H1 (cell line): ENCODE results near the gene TVP23A. TPM values are rescaled to one million over a fixed set of nuclear protein-coding genes. Genes with fewer than 3 reads are reported as not detected.

Experiments
- CTCF ChIA-PET: fragments of 300-600 bp; sonication (Branson Sonifier 250); formaldehyde crosslinking; loops from one replicate; lab custom pipeline; 2021; ENCODE audit not compliant: partially characterized antibody; lab: Charles Lee
- POLR2A ChIA-PET: fragments of 300-600 bp; sonication (Branson Sonifier 250); formaldehyde crosslinking; loops from one replicate; lab custom pipeline; 2021; ENCODE audit warnings: inconsistent platforms; ENCODE audit not compliant: partially characterized antibody; lab: Charles Lee
- DNase-seq, 2 experiments: peaks; one replicate each; pipeline versions ENCODE4 v3.0.0 to v3.0.0-alpha.2; 2010 to 2022; ENCODE audit warnings: low spot score in 2 of 2, low read depth in 1 of 2, mixed read lengths in 1 of 2
- FAIRE-seq: peaks from 2 replicates; lab custom pipeline; 2011; peaks lifted over from hg19 to GRCh38; lab: Jason Lieb, UNC
- H2AFZ ChIP-seq: 2 replicates; pipeline ENCODE4 v1.8.1; 2012; ENCODE audit warnings: low read length, inconsistent platforms
- H2AK5ac ChIP-seq: 2 replicates; pipeline ENCODE4 v1.6.1; 2013; ENCODE audit warnings: low read depth, low read length
- H2BK120ac ChIP-seq: replicated peaks from 2 replicates; pipeline ENCODE3; 2013; ENCODE audit warnings: low read depth, low read length, inconsistent platforms
- H2BK12ac ChIP-seq: 2 replicates; pipeline ENCODE4 v1.6.1; 2013; ENCODE audit warnings: low read depth, low read length
- H2BK15ac ChIP-seq: 2 replicates; pipeline ENCODE4 v1.6.1; 2013; ENCODE audit warnings: low read length
- H2BK20ac ChIP-seq: 2 replicates; pipeline ENCODE4 v1.6.1; 2013; ENCODE audit warnings: low read length
- H2BK5ac ChIP-seq: 2 replicates; pipeline ENCODE4 v1.6.1; 2013; ENCODE audit warnings: low read depth, low read length
- H3K14ac ChIP-seq: 2 replicates; pipeline ENCODE4 v1.6.1; 2013; ENCODE audit warnings: inconsistent platforms; ENCODE audit not compliant: insufficient read length
- H3K18ac ChIP-seq: 2 replicates; pipeline ENCODE4 v1.6.1; 2013; ENCODE audit warnings: low read length; ENCODE audit errors: extremely low read depth
- H3K23ac ChIP-seq: 2 replicates; pipeline ENCODE4 v1.6.1; 2013; ENCODE audit warnings: inconsistent platforms; ENCODE audit not compliant: insufficient read length
- H3K23me2 ChIP-seq: 2 replicates; pipeline ENCODE4 v1.6.1; 2013; ENCODE audit warnings: low read depth, low read length
- H3K27ac ChIP-seq: 2 replicates; pipeline ENCODE4 v1.6.1; 2011; ENCODE audit warnings: low read depth, low read length, inconsistent platforms
- H3K27me3 ChIP-seq, 4 experiments: replicated peaks in 1 of 4; 1 replicate in 1 of 4; 2 replicates in 3 of 4; pipeline versions ENCODE4 v1.6.1 to v1.8.1; 2011 to 2013; ENCODE audit warnings: low read length in 3 of 4, mild to moderate bottlenecking in 3 of 4, inconsistent platforms in 2 of 4, mixed read lengths in 2 of 4, moderate library complexity in 1 of 4; ENCODE audit not compliant: control insufficient read depth in 3 of 4, insufficient read depth in 3 of 4; ENCODE audit errors: extremely low read depth in 1 of 4
- H3K36me3 ChIP-seq, 4 experiments: 2 replicates each; pipeline versions ENCODE4 v1.6.1 to v1.8.1; 2011 to 2013; ENCODE audit warnings: mild to moderate bottlenecking in 4 of 4, low read length in 3 of 4, moderate library complexity in 2 of 4, control low read depth in 1 of 4, inconsistent platforms in 1 of 4; ENCODE audit not compliant: insufficient read depth in 4 of 4, control insufficient read depth in 2 of 4
- H3K4ac ChIP-seq: replicated peaks from 2 replicates; pipeline ENCODE3; 2013; ENCODE audit warnings: low read length, low read depth, mixed read lengths, inconsistent platforms; ENCODE audit not compliant: insufficient read length
- H3K4me1 ChIP-seq, 4 experiments: replicated peaks in 1 of 4; 1 replicate in 1 of 4; 2 replicates in 3 of 4; pipeline versions ENCODE4 v1.6.1 to v1.8.1; 2011 to 2013; ENCODE audit warnings: low read length in 3 of 4, inconsistent platforms in 2 of 4, mixed read lengths in 1 of 4; ENCODE audit not compliant: insufficient read depth in 4 of 4, control insufficient read depth in 3 of 4
- H3K4me2 ChIP-seq, 2 experiments: 2 replicates each; pipeline versions ENCODE4 v1.6.1 to v1.8.1; 2011 to 2013; ENCODE audit warnings: low read depth in 2 of 2, low read length in 2 of 2, control low read depth in 1 of 2, inconsistent platforms in 1 of 2, mild to moderate bottlenecking in 1 of 2; ENCODE audit not compliant: insufficient read depth in 1 of 2
- H3K4me3 ChIP-seq, 4 experiments: fragments of 200-600, 300-600 bp in 1 of 4; sonication (generic), shearing (Covaris generic), sonication (Bioruptor Twin) in 1 of 4; 2 replicates each; pipeline versions ENCODE4 v1.5.1 to v1.8.1; 2011 to 2016; ENCODE audit warnings: low read length in 4 of 4, low read depth in 3 of 4, control low read depth in 2 of 4, inconsistent platforms in 2 of 4, mild to moderate bottlenecking in 2 of 4, mixed read lengths in 1 of 4, moderate library complexity in 1 of 4; ENCODE audit not compliant: insufficient read depth in 2 of 4; ENCODE audit errors: extremely low read depth in 1 of 4
- H3K56ac ChIP-seq: replicated peaks from 2 replicates; pipeline ENCODE3; 2013; ENCODE audit warnings: low read depth, mild to moderate bottlenecking, mixed read lengths, low read length, inconsistent platforms; ENCODE audit not compliant: insufficient read length
- H3K79me1 ChIP-seq: 2 replicates; pipeline ENCODE4 v1.6.1; 2013; ENCODE audit warnings: low read depth, low read length, control low read depth
- H3K79me2 ChIP-seq, 2 experiments: 2 replicates each; pipeline versions ENCODE4 v1.6.1 to v1.8.1; 2012 to 2013; ENCODE audit warnings: low read length in 2 of 2, mild to moderate bottlenecking in 2 of 2, inconsistent platforms in 1 of 2; ENCODE audit not compliant: insufficient read depth in 2 of 2, control insufficient read depth in 1 of 2
- H3K9ac ChIP-seq, 4 experiments: replicated peaks in 1 of 4; 1 replicate in 1 of 4; 2 replicates in 3 of 4; pipeline versions ENCODE4 v1.6.1 to v1.8.1; 2011 to 2013; ENCODE audit warnings: low read depth in 3 of 4, low read length in 3 of 4, control low read depth in 2 of 4, mild to moderate bottlenecking in 2 of 4, moderate library complexity in 2 of 4, inconsistent platforms in 1 of 4; ENCODE audit errors: extremely low read depth in 1 of 4
- H3K9me3 ChIP-seq, 2 experiments: 2 replicates each; pipeline versions ENCODE4 v1.6.1 to v1.8.1; 2012 to 2013; ENCODE audit warnings: mild to moderate bottlenecking in 2 of 2, moderate library complexity in 2 of 2, control low read depth in 1 of 2, inconsistent platforms in 1 of 2, low read depth in 1 of 2, low read length in 1 of 2, mixed read lengths in 1 of 2; ENCODE audit not compliant: insufficient read depth in 2 of 2
- H4K20me1 ChIP-seq, 2 experiments: replicated peaks in 1 of 2; 2 replicates each; pipeline versions ENCODE3 to v1.8.1; 2011 to 2013; ENCODE audit warnings: inconsistent platforms in 2 of 2, low read length in 2 of 2, mild to moderate bottlenecking in 1 of 2; ENCODE audit not compliant: insufficient read depth in 2 of 2, control insufficient read depth in 1 of 2
- H4K5ac ChIP-seq: 2 replicates; pipeline ENCODE4 v1.6.1; 2013; ENCODE audit warnings: low read length, low read depth, mixed read lengths, inconsistent platforms; ENCODE audit not compliant: insufficient read length
- H4K8ac ChIP-seq: 2 replicates; pipeline ENCODE4 v1.8.0; 2013; ENCODE audit warnings: mild to moderate bottlenecking, moderate library complexity, low read length, inconsistent platforms; ENCODE audit not compliant: insufficient read depth; ENCODE audit errors: extremely low read depth
- H4K91ac ChIP-seq: replicated peaks from 2 replicates; pipeline ENCODE3; 2013; ENCODE audit warnings: low read length, mixed read lengths, inconsistent platforms; ENCODE audit not compliant: insufficient read length
- CBX8 ChIP-seq: fragments of 300-800, 300-1000 bp; sonication (generic); IDR thresholded peaks from 2 replicates; pipeline ENCODE4 v1.7.1; 2016; ENCODE audit warnings: low read depth, low read length, borderline replicate concordance
- EP300 ChIP-seq, 2 experiments: IDR thresholded peaks; 1 replicate in 1 of 2; 2 replicates in 1 of 2; pipeline ENCODE4 v1.6.1; 2011 to 2012; ENCODE audit warnings: low read depth in 2 of 2, low read length in 2 of 2, mild to moderate bottlenecking in 2 of 2, borderline replicate concordance in 1 of 2, inconsistent platforms in 1 of 2, moderate library complexity in 1 of 2
- HDAC6 ChIP-seq: IDR thresholded peaks from one replicate; pipeline ENCODE4 v1.7.1; 2012; ENCODE audit warnings: low read depth, mild to moderate bottlenecking, inconsistent platforms, low read length, moderate library complexity
- KDM1A ChIP-seq: fragments of 200-600, 300-600 bp; sonication (generic); IDR thresholded peaks from 2 replicates; pipeline ENCODE4 v1.7.1; 2016; ENCODE audit warnings: mild to moderate bottlenecking, low read length, borderline replicate concordance
- MAFK ChIP-seq: IDR thresholded peaks from 2 replicates; pipeline ENCODE4 v1.6.1; 2012; ENCODE audit warnings: low read depth, mild to moderate bottlenecking, improper control_type of control experiment, low read length
- NRF1 ChIP-seq: IDR thresholded peaks from 2 replicates; pipeline ENCODE4 v1.6.1; 2011; ENCODE audit warnings: mild to moderate bottlenecking, low read depth, low read length, improper control_type of control experiment
- PHF8 ChIP-seq: fragments of 200-600 bp; sonication (generic); conservative IDR thresholded peaks from 2 replicates; pipeline ENCODE4 v1.7.1; 2012; ENCODE audit warnings: low read depth, mild to moderate bottlenecking, inconsistent platforms, low read length, moderate library complexity
- POU5F1 ChIP-seq: IDR thresholded peaks from 2 replicates; pipeline ENCODE4 v1.6.1; 2011; ENCODE audit warnings: low read depth, mild to moderate bottlenecking, low read length, moderate library complexity
- SIN3A ChIP-seq, 2 experiments: IDR thresholded peaks in 1 of 2; conservative IDR thresholded peaks in 1 of 2; 2 replicates each; pipeline ENCODE4 v1.6.1; 2011 to 2012; ENCODE audit warnings: low read length in 2 of 2, improper control_type of control experiment in 1 of 2, low read depth in 1 of 2, mild to moderate bottlenecking in 1 of 2
- SIX5 ChIP-seq: IDR thresholded peaks from 2 replicates; pipeline ENCODE4 v1.6.1; 2011; ENCODE audit warnings: mild to moderate bottlenecking, low read depth, low read length
- TAF1 ChIP-seq: IDR thresholded peaks from 2 replicates; pipeline ENCODE4 v1.6.1; 2011; ENCODE audit warnings: mild to moderate bottlenecking, low read depth, low read length
- TCF12 ChIP-seq: IDR thresholded peaks from 2 replicates; pipeline ENCODE4 v1.6.1; 2011; ENCODE audit warnings: low read depth, mild to moderate bottlenecking, low read length
- WGBS, 2 experiments: shearing (Covaris generic) in 1 of 2; methylation state at CpG; one replicate each; pipeline versions ENCODE4 v1.1.6 to v1.1.7; 2013 to 2015; ENCODE audit warnings: low lambda C conversion rate in 2 of 2, mixed read lengths in 2 of 2, inconsistent platforms in 1 of 2, low coverage in 1 of 2, missing lambda C conversion rate in 1 of 2; ENCODE audit not compliant: insufficient replicate concordance in 2 of 2, insufficient coverage in 1 of 2, insufficient read length in 1 of 2; ENCODE audit errors: extremely low coverage in 1 of 2, missing lambda C conversion rate in 1 of 2; 5-methylcytosine and 5-hydroxymethylcytosine counted together
- polyA plus RNA-seq, 7 experiments: library from polyadenylated mRNA; depleted of rRNA in 3 of 7; stranded (reverse) in 5 of 7; unstranded in 2 of 7; fragments of >200 nt in 5 of 7; fragments of 200-250 nt in 2 of 7; gene quantifications; 1 replicate in 5 of 7; 2 replicates in 1 of 7; 4 replicates in 1 of 7; pipeline versions ENCODE4 v1.2.1 to v1.2.3, GENCODE V29; 2011 to 2013; ENCODE audit warnings: missing spikeins in 2 of 7, mixed read lengths in 2 of 7
- total RNA-seq: library from RNA; stranded (reverse); fragmentation: NEBNext Ultra II Directional; extraction: Animal tissue kit (Norgen Biotek cat#: 25700); gene quantifications from 2 replicates; pipeline ENCODE4 v1.2.1, GENCODE V29; 2021
- TF ChIP-seq, protein P1 (sequence below): IDR thresholded peaks from 2 replicates; pipeline ENCODE4 v1.6.1; 2012; ENCODE audit warnings: low read length, inconsistent platforms

TVP23A gene
- total and polyA plus RNA-seq, 2 of the 8 experiments (the other 6 are each of a cell fraction or from before 2014, with no cell fraction given) = 2.2 to 3.1 TPM

DNA sequence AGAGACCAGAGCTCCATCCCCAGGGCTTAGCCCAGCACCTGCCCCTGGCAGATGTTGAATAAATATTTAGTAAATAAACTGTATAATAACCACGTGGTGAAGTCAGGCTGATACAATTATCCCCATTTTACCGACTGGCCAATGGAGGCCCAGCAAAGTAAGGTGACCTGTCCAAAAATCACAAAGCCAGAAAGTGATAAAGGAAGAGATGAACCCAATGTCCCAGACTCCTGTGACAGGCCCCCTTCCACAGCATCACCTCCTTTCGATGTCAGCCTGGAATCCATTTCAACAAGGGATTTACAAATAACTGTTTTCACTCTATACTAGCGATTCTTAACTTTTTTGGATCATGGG lies 5.5 kb downstream of the TVP23A start:
- Histone ChIP-seq H2BK15ac (no peak overlapping the region), H3K79me1 (no peaks in the 10 kb centered on the region; the same call in 1 of the 2 replicates), H3K27ac (no peak overlapping the region), H4K20me1 (no peaks in the 10 kb centered on the region), H3K23ac (no peak overlapping the region), H3K27me3 (peaks cover 0 to 4% (median 0%) of the 10 kb centered on the region in 4 experiments; a peak in 2 of 7 replicates), H3K9me3 (no peaks in the 10 kb centered on the region), H3K4me3 (no peak overlapping the region), H4K5ac (no peak overlapping the region), H3K9ac (no peak overlapping the region), H4K91ac (no peak overlapping the region), H3K4ac (no peak overlapping the region), H3K4me1 (no peaks in the 10 kb centered on the region), H2AFZ (no peak overlapping the region), H3K23me2 (peaks cover 3% of the 10 kb centered on the region; the same call in 1 of the 2 replicates), H2BK20ac (no peak overlapping the region), H2BK120ac (no peak overlapping the region), H2BK5ac (no peak overlapping the region), H2BK12ac (no peak overlapping the region), H4K8ac (no peak overlapping the region), H3K14ac (no peak overlapping the region), H3K36me3 (no peaks in the 10 kb centered on the region; a peak in 1 of 8 replicates), H3K4me2 (no peak overlapping the region), H3K56ac (no peak overlapping the region), H3K79me2 (no peaks in the 10 kb centered on the region), H2AK5ac (no peak overlapping the region), H3K18ac (no peak overlapping the region)
- CTCF ChIA-PET = no interaction called here
- no peak for FAIRE-seq
- POLR2A ChIA-PET = no interaction called here
- 82% methylated on average over 4 of the region's 4 CpGs; no CpG with 5 or more reads in 1 of the 2 experiments for WGBS, 2 experiments
- DNase-seq = no peak
- TF ChIP-seq TCF12 = no peak
- TF ChIP-seq, protein P1, sequence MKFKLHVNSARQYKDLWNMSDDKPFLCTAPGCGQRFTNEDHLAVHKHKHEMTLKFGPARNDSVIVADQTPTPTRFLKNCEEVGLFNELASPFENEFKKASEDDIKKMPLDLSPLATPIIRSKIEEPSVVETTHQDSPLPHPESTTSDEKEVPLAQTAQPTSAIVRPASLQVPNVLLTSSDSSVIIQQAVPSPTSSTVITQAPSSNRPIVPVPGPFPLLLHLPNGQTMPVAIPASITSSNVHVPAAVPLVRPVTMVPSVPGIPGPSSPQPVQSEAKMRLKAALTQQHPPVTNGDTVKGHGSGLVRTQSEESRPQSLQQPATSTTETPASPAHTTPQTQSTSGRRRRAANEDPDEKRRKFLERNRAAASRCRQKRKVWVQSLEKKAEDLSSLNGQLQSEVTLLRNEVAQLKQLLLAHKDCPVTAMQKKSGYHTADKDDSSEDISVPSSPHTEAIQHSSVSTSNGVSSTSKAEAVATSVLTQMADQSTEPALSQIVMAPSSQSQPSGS = no peak
- no peak for TF ChIP-seq SIN3A (conservative IDR thresholded peaks at IDR 0.05 in 1 of 2, IDR thresholded peaks at IDR 0.05 in 1 of 2; ENCODE audit: low read depth in 1 of 2, low read length in 2 of 2)
- no peak for TF ChIP-seq NRF1
- TF ChIP-seq TAF1 = no peak
- TF ChIP-seq HDAC6 = no peak
- TF ChIP-seq EP300 (IDR thresholded peaks at IDR 0.05; ENCODE audit: borderline replicate concordance in 1 of 2, low read depth in 2 of 2, low read length in 2 of 2) = no peak
- no peak for TF ChIP-seq MAFK
- TF ChIP-seq CBX8 = no peak
- no peak for TF ChIP-seq KDM1A
- no peak for TF ChIP-seq SIX5
- TF ChIP-seq PHF8 = no peak
- TF ChIP-seq POU5F1 = no peak
